Hepatocyte (in vitro differentiated cells): ENCODE measurements around the gene IKZF5. TPM values are rescaled to one million over a fixed set of nuclear protein-coding genes. Genes with fewer than 3 reads are reported as not detected.
A peak's percentile ranks its signal among the peaks of the same experiment; 100 is the strongest.

Experiments
- DNase-seq: peaks from one replicate; pipeline ENCODE4 v3.0.0-alpha.2; 2016; ENCODE audit warnings: low spot score
- H2AFZ ChIP-seq: fragments of 200-600 bp; sonication (generic); 2 replicates; pipeline ENCODE4 v1.6.0; 2016; ENCODE audit warnings: antibody characterized with exemption, mild to moderate bottlenecking
- H3K27ac ChIP-seq: fragments of 200-600 bp; sonication (generic); 2 replicates; pipeline ENCODE4 v1.5.1; 2016; ENCODE audit warnings: mild to moderate bottlenecking
- H3K27me3 ChIP-seq: fragments of 200-600 bp; sonication (generic); 2 replicates; pipeline ENCODE4 v1.6.1; 2016
- H3K36me3 ChIP-seq: fragments of 200-600 bp; sonication (generic); replicated peaks from 2 replicates; pipeline ENCODE4 v1.5.1; 2016; ENCODE audit warnings: low read depth; ENCODE audit not compliant: insufficient read depth
- H3K4me1 ChIP-seq: fragments of 200-600 bp; sonication (generic); 2 replicates; pipeline ENCODE4 v1.5.1; 2016; ENCODE audit warnings: mild to moderate bottlenecking, moderate library complexity; ENCODE audit not compliant: insufficient read depth
- H3K4me2 ChIP-seq: fragments of 200-600 bp; sonication (generic); 2 replicates; pipeline ENCODE4 v1.6.0; 2016
- H3K4me3 ChIP-seq: fragments of 200-600 bp; sonication (generic); 2 replicates; pipeline ENCODE4 v1.5.1; 2016; ENCODE audit warnings: mild to moderate bottlenecking
- H3K79me2 ChIP-seq: fragments of 200-600 bp; sonication (generic); 2 replicates; pipeline ENCODE4 v1.6.0; 2017; ENCODE audit warnings: mild to moderate bottlenecking
- H3K9me2 ChIP-seq: fragments of 200-600 bp; sonication (generic); replicated peaks from 2 replicates; pipeline ENCODE4 v1.6.0; 2017; ENCODE audit warnings: mild to moderate bottlenecking; ENCODE audit not compliant: insufficient read depth
- H3K9me3 ChIP-seq: fragments of 200-600 bp; sonication (generic); 2 replicates; pipeline ENCODE4 v1.5.1; 2016; ENCODE audit warnings: low read depth, mild to moderate bottlenecking
- H4K20me1 ChIP-seq: fragments of 200-600 bp; sonication (generic); 2 replicates; pipeline ENCODE4 v1.6.0; 2016; ENCODE audit warnings: mild to moderate bottlenecking; ENCODE audit not compliant: insufficient read depth, poor library complexity, severe bottlenecking
- CTCF ChIP-seq: fragments of 200-600 bp; sonication (generic); IDR thresholded peaks from 2 replicates; pipeline ENCODE4 v1.5.1; 2016; ENCODE audit warnings: antibody characterized with exemption, mild to moderate bottlenecking; ENCODE audit not compliant: poor library complexity
- EZH2 ChIP-seq: fragments of 200-600 bp; sonication (generic); IDR thresholded peaks from 2 replicates; pipeline ENCODE4 v1.6.1; 2016; ENCODE audit warnings: antibody characterized with exemption, mild to moderate bottlenecking, borderline replicate concordance
- EZH2phosphoT487 ChIP-seq: fragments of 200-600 bp; sonication (generic); IDR thresholded peaks from one replicate; pipeline ENCODE4 v1.6.1; 2018; ENCODE audit warnings: antibody characterized with exemption, mild to moderate bottlenecking, low read depth, moderate library complexity; ENCODE audit not compliant: unreplicated experiment, severe bottlenecking
- WGBS: methylation state at CpG from one replicate; pipeline ENCODE4 v1.1.6; 2016; ENCODE audit warnings: low lambda C conversion rate; ENCODE audit errors: missing lambda C conversion rate; 5-methylcytosine and 5-hydroxymethylcytosine counted together
- polyA plus RNA-seq: library from polyadenylated mRNA; unstranded; fragments of >200 nt; fragmentation: Nextera tagmentation; extraction: Ambion mirVana; gene quantifications from 2 replicates; pipeline ENCODE4 v1.2.1, GENCODE V29; 2016
- total RNA-seq: library from RNA; depleted of rRNA; stranded (reverse); fragments of >200 nt; gene quantifications from 2 replicates; pipeline ENCODE4 v1.2.3, GENCODE V29; 2014

IKZF5 gene
- total and polyA plus RNA-seq, 2 experiments from 2014 or later = 7.2 to 8.5 TPM

- Histone ChIP-seq H3K9me3 (no peaks in the 10 kb centered on the region), H3K9me2 (no peaks in the 10 kb centered on the region), H3K79me2 (peaks cover 22% of the 10 kb centered on the region), H4K20me1 (no peaks in the 10 kb centered on the region), H3K27ac (peak overlapping the region; percentile 11), H3K27me3 (no peaks in the 10 kb centered on the region), H2AFZ (no peak overlapping the region), H3K4me2 (no peak overlapping the region), H3K36me3 (no peaks in the 10 kb centered on the region), H3K4me3 (no peak overlapping the region), H3K4me1 (peaks cover 14% of the 10 kb centered on the region)
- TF ChIP-seq EZH2 (no peak), EZH2phosphoT487 (no peak), CTCF (no peak)
- peak; percentile 12 for DNase-seq
- 46% methylated on average over 9 of the region's 9 CpGs for WGBS
These were observed 9.0 kb upstream of the IKZF5 start for GRCh38 chr10:123017421-123018165.

DNA sequence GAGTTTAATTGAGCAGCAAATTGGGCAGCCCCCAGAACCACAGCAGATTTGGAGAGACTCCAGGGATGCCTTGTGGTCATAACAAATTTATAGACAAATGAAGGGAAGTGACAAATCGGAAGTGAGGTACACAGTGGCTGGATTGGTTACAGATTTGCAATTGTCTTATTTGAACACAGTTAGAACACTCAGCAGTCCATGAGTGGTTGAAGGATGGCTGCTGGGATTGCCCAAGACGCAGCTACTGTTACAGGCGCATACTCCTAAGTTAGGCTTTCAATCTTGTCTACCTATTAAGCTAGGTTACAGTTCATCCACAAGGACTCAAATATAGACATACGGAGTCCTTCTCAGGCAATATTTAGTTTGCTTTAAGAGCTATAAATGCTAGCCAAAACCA, 7.6 kb upstream of the IKZF5 start:
- TF ChIP-seq EZH2phosphoT487 (no peak), CTCF (no peak), EZH2 (no peak)
- Histone ChIP-seq H3K79me2 (peaks cover 32% of the 10 kb centered on the region), H3K4me1 (peaks cover 14% of the 10 kb centered on the region), H3K9me2 (no peaks in the 10 kb centered on the region), H2AFZ (no peak overlapping the region), H3K4me3 (no peak overlapping the region), H3K36me3 (no peaks in the 10 kb centered on the region), H3K27me3 (no peaks in the 10 kb centered on the region), H3K4me2 (no peak overlapping the region), H4K20me1 (no peaks in the 10 kb centered on the region), H3K27ac (no peak overlapping the region), H3K9me3 (no peaks in the 10 kb centered on the region)
- no peak for DNase-seq
- 99% methylated on average over 4 of the region's 4 CpGs for WGBS

GRCh38 chr10:123014772-123015171, 6.2 kb upstream of the IKZF5 start:
- H2AFZ ChIP-seq = no peak overlapping the region
- TF ChIP-seq CTCF = no peak
- no peak for TF ChIP-seq EZH2
- no peak for TF ChIP-seq EZH2phosphoT487
- WGBS = 97% methylated on average over 2 of the region's 2 CpGs
- no peak overlapping the region for H3K4me2 ChIP-seq
- H3K4me3 ChIP-seq = no peak overlapping the region
- no peak overlapping the region for H3K27ac ChIP-seq
- no peaks in the 10 kb centered on the region for H3K36me3 ChIP-seq
- no peaks in the 10 kb centered on the region for H3K27me3 ChIP-seq
- peaks cover 43% of the 10 kb centered on the region for H3K79me2 ChIP-seq
- H3K9me3 ChIP-seq = no peaks in the 10 kb centered on the region
- H4K20me1 ChIP-seq = no peaks in the 10 kb centered on the region
- no peaks in the 10 kb centered on the region for H3K9me2 ChIP-seq
- peaks cover 9% of the 10 kb centered on the region for H3K4me1 ChIP-seq
- no peak for DNase-seq
